Stimulated activated CD4-positive, alpha-beta T cell treated with anti-CD3 and anti-CD28 coated beads, Interleukin-12 subunit alpha, Interleukin-12 subunit beta, amount 100 ng/mL, for 48 hours (primary cell): Measurements from ENCODE around the gene APOD.

Experiments used
- DNase-seq, 3 donors: peaks; one replicate each; pipeline ENCODE4 v3.0.0-alpha.2; 2020; ENCODE audit warnings: low read depth in 2 of 3, low spot score in 1 of 3

APOD gene

DNA sequence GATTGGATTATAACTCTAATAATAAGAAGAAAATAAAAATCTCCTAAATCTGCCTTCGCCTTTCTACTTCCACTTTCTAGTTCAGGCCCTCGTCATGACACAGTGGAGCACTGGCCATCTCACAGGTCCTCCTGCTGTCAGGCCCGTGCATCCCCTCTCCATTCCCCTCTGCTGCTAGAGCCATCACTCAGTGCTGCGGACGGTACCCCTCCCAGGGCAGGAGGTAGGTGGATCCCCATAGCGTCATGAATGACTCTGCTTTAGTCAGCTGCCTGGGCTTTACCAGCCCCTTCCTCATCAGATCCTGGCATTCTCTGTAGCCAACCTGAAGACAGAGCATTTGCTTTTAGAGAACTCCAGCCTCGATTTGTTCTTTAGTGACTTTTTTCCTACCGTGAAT lies 28.6 kb downstream of the APOD start:
- no peak for DNase-seq

DNA sequence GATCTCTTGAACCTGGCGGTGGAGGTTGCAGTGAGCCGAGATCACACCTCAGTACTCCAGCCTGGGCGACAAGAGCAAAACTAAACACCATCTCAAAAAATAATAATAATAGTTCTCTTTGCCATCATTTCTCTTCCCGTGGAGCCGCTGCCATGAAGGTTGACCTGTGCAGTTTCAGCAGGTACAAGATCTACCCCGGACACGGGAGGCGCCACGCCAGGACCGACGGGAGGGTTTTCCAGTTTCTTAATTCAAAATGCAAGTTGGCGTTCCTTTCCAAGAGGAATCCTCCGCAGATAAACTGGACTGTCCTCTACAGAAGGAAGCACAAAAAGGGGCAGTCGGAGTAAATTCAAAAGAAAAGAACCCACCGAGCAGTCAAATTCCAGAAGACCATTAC lies 29.3 kb downstream of the APOD start:
- no peak for DNase-seq

GRCh38 chr3:195553268-195553667 lies 30.5 kb downstream of the APOD start:
- no peak for DNase-seq

DNA sequence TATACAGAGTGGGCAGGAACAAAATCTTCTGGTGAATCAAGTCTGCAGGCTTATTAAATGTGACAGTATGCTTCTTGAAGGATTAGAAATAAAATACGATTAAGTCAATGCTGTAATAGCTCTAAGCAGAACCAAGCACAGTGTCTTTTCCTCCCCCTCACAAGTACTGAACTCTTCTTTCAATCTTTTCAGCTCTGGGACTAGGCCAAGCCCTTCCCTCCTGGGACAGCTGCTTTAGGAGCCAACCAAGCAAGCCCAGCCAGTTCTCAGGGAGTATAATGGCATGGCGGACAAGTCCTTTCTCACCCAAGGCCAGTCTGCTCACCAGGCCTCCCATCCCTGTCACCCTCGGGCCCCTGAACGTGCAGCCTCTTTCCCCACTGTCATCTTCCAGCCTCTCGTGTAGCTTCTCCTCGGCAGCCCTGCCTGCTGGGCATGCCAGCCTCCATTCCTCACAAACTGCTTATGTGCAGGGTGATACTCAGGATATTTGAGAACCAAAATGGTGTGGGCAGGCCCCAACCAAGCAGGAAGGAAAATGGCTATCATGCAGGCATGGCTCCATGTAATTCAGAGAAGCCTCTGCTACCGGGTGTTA lies 32.3 kb downstream of the APOD start:
- no peak for DNase-seq

GRCh38 chr3:195550723-195551122 lies 33.0 kb downstream of the APOD start:
- DNase-seq: no peak

GRCh38 chr3:195549931-195550519 lies 33.7 kb downstream of the APOD start:
- DNase-seq: peak; percentile 47 to 62 (median 49)

DNA sequence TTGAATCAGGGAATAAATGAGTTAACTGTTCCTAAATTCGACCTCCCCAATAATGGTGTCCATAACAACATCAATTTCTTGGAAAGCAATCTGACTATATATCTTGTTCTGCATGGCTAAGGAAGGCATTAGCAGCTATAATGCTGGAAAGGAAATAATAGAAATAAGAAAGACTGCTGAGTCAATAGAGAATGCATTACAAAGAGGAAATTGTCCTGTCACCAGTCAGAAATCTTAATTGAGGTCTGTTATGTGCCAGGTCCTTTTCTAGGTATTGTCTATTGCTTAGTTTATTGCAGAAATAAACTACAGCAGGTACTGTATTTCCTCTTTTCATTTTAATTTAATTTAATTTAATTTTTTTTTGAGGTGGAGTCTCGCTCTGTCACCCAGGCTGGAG lies 34.8 kb downstream of the APOD start:
- DNase-seq: no peak

DNA sequence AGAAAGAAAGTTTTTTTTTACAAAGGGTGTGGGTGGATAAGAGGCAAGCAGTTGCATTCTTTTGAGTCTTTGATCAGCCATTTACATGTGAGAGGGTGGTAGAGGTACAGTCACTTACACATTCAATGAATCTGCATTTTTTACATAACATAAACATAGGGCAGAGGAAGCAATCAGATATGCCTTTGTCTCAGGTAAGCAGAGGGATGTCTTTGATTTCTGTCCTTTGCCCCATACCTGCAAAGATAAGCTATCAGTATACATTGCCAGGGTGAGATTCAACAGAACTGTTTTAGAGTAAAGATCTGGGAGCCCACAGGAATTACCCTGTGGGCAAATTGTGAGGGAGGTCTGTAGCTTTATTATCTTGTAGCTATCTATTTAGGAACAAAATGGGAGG lies 35.2 kb downstream of the APOD start:
- DNase-seq: no peak

- no peak for DNase-seq
Observed at GRCh38 chr3:195548006-195548405, 35.7 kb downstream of the APOD start.

DNA sequence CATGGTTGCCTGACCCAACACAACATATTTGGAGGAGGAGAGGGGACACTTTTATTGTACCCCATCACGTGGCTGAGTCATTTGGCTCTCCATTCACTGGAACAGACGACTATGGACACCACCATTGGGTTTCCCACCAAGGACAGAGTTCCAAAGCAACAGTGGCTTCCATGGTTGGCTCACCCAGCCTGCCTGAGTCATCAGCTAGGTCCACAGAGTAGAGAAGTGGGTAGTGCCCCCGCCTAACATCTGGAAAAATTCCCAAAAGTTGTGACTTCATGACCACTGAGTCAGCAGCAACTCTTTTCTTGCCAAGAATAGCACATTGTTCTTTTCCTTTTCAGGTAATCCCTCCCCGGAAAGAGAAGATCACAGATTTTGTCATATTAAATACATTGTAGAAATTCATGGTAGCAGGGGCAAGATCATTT lies 37.6 kb downstream of the APOD start:
- DNase-seq: no peak

DNA sequence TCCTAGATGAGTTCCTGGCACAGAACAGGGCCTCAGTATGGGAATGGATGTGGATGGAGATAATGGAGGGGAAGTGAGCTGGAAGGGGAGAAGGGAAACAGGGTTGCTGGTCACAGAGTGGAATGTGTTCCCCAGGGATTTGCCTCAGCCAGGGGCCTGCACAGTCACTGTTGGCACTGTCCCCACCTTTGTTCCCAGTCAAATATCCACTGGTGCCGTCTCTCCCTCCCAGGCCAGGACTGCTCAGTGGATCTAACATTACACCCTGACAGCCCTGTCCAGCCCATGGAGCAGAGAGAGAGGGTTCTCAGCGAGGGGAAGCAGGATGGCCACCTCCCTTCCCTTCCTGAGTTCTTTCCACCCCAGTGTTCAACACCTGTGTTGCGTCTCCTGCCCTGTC lies 39.1 kb downstream of the APOD start:
- no peak for DNase-seq

DNA sequence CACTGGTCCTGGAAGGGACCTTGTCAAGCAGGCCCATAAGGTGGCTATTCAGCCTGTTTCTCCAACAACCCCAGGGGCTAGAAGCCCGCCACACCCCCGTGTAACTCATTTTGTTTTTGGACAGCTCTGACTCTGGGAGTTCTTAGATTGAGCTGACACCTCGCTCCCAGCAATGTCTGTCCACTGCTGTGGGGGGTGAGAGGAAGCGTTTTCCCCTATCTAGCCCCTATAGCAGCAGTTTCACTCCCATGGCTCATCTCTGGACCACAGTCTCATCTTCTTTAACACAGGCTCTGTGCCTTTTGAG lies 39.6 kb downstream of the APOD start:
- DNase-seq: no peak

DNA sequence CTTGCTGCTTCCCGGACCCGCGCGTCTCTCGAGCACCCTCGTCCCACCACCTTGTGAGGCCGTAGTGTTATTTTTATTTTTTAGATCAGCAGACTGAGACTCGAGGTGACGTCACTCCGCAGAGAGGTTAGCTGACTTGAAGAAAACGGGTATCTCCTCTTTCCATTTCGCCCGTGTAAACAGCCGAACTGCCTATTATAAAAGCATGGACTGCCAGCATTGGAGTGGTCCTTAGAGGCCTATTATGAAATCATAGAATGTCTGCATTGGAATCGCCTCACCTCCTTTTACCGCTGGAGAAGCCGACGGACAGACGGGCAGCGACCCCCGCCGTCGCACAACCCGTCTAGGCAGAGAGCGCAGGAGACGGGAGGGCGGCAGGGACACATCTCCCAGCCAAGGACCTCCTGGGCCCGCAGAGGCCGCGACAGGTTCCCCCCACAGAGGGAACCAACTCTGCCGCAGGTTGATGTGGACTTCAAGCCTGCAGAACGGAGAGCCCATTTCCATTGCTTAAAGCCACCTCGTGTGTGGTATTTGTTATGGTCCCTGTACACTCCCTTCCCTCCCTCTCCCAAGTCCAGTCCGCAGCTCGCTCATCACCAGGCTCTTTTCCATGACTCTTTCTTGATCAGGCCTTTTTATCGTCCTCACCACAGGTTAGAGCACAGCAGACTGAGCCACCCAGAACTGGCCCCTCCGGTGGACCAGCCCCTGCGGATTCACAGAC lies 40.1 kb downstream of the APOD start:
- DNase-seq: no peak

DNA sequence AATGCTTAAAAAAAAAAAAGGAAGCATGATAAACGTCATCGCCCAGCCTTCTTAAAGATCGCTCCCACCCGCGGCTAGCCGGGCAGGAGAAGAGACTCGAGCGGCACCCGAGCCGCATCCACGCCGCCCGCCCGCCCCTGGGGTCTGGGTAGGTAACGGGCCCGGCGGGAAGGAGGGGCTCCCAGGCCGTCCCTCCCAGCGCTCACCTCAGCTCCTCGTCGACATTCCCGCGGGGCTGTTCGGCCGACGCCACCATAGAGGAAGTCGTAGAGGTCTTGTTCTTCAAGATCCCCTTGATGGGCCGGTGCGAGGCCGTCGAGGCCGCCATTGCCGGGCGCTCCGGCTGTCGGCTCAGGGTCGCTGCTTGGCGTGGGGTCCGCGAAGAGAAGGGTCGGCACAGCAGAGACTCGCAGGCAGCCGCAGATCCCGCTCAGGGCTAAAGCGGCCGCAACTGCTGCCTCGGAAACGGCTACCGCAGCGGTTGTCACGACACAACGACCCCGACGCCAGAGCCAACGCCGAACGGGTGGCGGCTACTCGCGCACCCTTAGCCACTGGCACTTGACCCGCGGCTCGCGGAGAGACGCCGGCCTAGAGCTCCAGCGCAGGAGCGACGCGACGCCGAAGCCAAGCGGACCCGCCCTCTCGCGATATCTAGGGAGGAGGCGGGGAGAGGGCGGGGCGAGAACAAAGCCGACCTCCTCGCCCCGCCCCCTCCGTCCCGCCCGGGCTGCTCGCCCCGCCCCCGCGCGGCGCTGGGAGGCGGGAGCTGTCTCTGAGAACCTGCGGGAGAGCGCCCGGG lies 40.8 kb downstream of the APOD start, which contains the start of gene PPP1R2:
Gene PPP1R2, minus strand, starts transcription at position 628 of the 802 bp plus-strand sequence. Its CDS starts 300 bp downstream, at position 328.
- DNase-seq: peak; percentile 80 to 91 (median 82)

GRCh38 chr3:195542316-195542697 lies 41.4 kb downstream of the APOD start:
- DNase-seq: no peak

- DNase-seq: no peak
Observed at GRCh38 chr3:195540511-195540910, 43.2 kb downstream of the APOD start.

DNA sequence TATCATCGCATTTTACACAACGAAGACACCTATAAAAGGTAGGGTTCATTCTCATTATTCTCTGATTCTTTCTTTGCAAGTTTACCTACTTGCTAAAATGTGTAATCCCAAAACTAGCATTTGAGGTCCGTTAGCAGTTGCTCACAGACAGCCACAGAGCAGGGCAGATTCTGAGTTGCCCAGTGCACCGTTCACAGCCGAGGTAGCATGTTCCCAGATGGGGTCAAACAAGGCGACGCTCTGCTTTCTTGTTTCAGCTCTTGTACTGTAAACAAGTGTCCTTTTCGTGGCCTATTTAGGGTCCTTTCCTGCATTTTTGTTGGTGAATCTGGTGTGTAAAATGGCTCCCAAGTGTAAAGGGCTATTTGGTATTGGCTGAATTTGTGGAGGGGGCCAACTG lies 43.7 kb downstream of the APOD start:
- no peak for DNase-seq

GRCh38 chr3:195539479-195539878 lies 44.3 kb downstream of the APOD start:
- no peak for DNase-seq

DNA sequence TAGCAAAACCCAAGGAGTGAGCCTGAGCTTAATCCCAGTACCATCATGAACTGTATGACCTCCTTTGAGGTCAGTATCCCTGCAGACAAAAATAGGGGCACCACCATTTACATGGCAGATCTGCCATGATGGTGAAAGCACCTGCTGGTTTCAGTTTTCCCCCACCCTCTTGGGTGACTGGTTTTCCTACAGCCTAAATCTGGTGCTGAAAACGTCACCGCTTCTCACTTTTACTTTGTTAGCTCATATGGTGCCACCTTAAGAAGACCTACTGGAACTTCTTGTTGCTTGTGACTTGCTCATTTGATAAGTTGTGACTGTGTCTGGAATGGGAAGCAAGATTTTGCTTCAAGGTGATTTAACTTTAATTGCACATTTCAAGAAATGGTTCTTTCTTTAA lies 45.7 kb downstream of the APOD start:
- DNase-seq: no peak

DNA sequence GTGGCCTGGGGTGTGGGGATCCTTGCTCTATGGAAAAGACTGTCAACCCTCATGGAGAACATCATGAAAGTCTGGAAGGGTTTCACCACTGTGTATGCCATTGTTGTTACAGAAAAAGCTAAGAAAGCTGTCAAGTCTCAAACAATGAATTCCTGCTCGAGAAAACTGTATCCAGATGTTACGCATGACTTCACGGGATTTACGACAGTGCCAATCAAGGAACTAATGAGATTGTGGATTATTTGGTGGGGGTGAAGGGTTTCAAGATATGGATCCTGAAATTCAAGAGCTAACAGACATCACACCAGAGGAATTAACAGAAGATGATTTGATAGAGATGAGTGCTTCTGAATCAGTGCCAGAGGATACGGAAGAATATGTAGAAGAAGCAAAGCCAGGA lies 48.4 kb downstream of the APOD start:
- no peak for DNase-seq

GRCh38 chr3:195532834-195533233 lies 50.9 kb downstream of the APOD start:
- DNase-seq: no peak

GRCh38 chr3:195532345-195532744 lies 51.4 kb downstream of the APOD start:
- no peak for DNase-seq
